ENCODE measurements around the gene DSCAML1. TPM values are rescaled to one million over a fixed set of nuclear protein-coding genes. Genes with fewer than 3 reads are reported as not detected.

Gene DSCAML1
- total RNA-seq, 1 donor from 2014 or later, result 0.95 TPM

GRCh38 chr11:117684731-117685130 lies 112.3 kb downstream of the DSCAML1 start:
- Histone ChIP-seq H3K27me3 (ENCODE audit: low read depth) (no peaks in the 10 kb centered on the region), H3K36me3 (no peaks in the 10 kb centered on the region), H3K27ac (no peak overlapping the region), H3K4me3 (no peak overlapping the region), H3K9me3 (no peaks in the 10 kb centered on the region), H3K4me1 (no peaks in the 10 kb centered on the region)
- no peak for TF ChIP-seq CTCF (IDR thresholded peaks at IDR 0.05)
- no peak for ATAC-seq
- intact Hi-C loops (cut with DNase I), result no loop called here
- DNase-seq, result no peak

- H3K27ac ChIP-seq, result no peak overlapping the region
- no peaks in the 10 kb centered on the region for H3K27me3 ChIP-seq (ENCODE audit: low read depth)
- H3K9me3 ChIP-seq, result no peaks in the 10 kb centered on the region
- intact Hi-C loops (cut with DNase I), result no loop called here
- no peak for TF ChIP-seq CTCF (IDR thresholded peaks at IDR 0.05)
- H3K36me3 ChIP-seq, result no peaks in the 10 kb centered on the region
- H3K4me3 ChIP-seq, result no peak overlapping the region
- H3K4me1 ChIP-seq, result no peaks in the 10 kb centered on the region
- DNase-seq (no peak), ATAC-seq (no peak)
Observed at GRCh38 chr11:117684111-117684510, 112.9 kb downstream of the DSCAML1 start.

GRCh38 chr11:117681438-117681837 lies 115.6 kb downstream of the DSCAML1 start:
- no peak for TF ChIP-seq CTCF (IDR thresholded peaks at IDR 0.05)
- H3K4me1 ChIP-seq, result no peaks in the 10 kb centered on the region
- no peaks in the 10 kb centered on the region for H3K9me3 ChIP-seq
- ATAC-seq, result no peak
- no peak overlapping the region for H3K27ac ChIP-seq
- no peaks in the 10 kb centered on the region for H3K27me3 ChIP-seq (ENCODE audit: low read depth)
- DNase-seq, result no peak
- no peak overlapping the region for H3K4me3 ChIP-seq
- intact Hi-C loops (cut with DNase I), result no loop called here
- no peaks in the 10 kb centered on the region for H3K36me3 ChIP-seq

GRCh38 chr11:117679461-117679860 lies 117.6 kb downstream of the DSCAML1 start:
- H3K27ac ChIP-seq, result no peak overlapping the region
- H3K36me3 ChIP-seq, result no peaks in the 10 kb centered on the region
- H3K9me3 ChIP-seq, result no peaks in the 10 kb centered on the region
- ATAC-seq (no peak), DNase-seq (no peak)
- no peaks in the 10 kb centered on the region for H3K4me1 ChIP-seq
- H3K4me3 ChIP-seq, result no peak overlapping the region
- H3K27me3 ChIP-seq (ENCODE audit: low read depth), result no peaks in the 10 kb centered on the region
- intact Hi-C loops (cut with DNase I), result no loop called here
- no peak for TF ChIP-seq CTCF (IDR thresholded peaks at IDR 0.05)

- no peak for TF ChIP-seq CTCF (IDR thresholded peaks at IDR 0.05)
- no peak for DNase-seq
- Histone ChIP-seq H3K9me3 (no peaks in the 10 kb centered on the region), H3K27me3 (ENCODE audit: low read depth) (no peaks in the 10 kb centered on the region), H3K27ac (no peak overlapping the region), H3K4me1 (no peaks in the 10 kb centered on the region), H3K36me3 (no peaks in the 10 kb centered on the region), H3K4me3 (no peak overlapping the region)
- intact Hi-C loops (cut with DNase I), result no loop called here
- no peak for ATAC-seq
Observed at GRCh38 chr11:117678658-117679406, 118.2 kb downstream of the DSCAML1 start.

Data from lower lobe of right lung (tissue), 2 donors.